HG03066 (cell line): ENCODE measurements around the gene SLC35F3.

Experiments used
- ATAC-seq: cut with Tn5 transposase; IDR thresholded peaks from one replicate; pipeline ENCODE4 v1.9.1; 2021; ENCODE audit warnings: low read depth; ENCODE audit not compliant: unreplicated experiment

The SLC35F3 gene

DNA sequence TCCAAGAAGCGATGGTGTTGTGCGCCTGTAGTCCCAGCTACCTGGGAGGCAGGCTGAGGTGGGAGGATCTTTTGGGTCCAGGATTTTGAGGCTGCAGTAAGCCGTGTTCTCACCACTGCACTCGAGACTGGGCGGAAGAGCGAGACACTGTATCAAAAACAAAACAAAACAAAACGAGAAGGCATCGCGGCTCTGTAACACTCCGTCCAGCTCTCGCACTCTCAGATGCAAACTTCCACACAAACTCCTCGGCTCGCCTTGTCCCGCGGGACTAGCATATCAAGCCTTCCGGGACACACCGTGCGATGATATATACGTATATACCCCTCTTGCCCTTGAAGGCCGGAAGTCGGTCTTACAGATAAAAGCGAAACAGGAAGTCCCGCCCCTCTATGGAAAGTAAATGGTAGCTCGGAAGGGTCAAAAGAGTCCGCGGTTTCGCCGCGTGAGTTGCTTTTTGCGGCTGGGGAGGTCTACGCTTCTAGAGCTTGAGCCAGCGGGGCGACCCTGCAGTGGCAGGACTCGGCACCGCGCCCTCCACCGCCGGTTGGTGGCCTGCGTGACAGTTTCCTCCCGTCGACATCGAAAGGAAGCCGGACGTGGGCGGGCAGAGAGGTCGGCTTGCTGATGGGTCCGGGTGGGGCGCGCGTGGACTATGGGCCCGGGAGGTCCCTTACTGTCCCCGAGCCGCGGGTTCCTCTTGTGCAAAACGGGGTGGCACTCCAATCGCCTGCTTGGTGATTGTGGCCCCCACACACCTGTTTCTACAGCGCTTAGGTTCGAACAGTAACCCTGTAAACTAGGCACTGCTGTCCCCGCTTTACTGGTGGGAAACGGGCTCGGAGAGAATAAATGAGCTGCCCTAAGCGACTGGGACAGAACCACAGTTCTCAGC, 468.8 kb downstream of the SLC35F3 start, which contains the start of gene COA6:
TSS of gene COA6 (plus strand) at position 393 of the 895 bp plus-strand sequence. CDS start at position 404, 11 bp downstream.
- peak; percentile 95 for ATAC-seq

DNA sequence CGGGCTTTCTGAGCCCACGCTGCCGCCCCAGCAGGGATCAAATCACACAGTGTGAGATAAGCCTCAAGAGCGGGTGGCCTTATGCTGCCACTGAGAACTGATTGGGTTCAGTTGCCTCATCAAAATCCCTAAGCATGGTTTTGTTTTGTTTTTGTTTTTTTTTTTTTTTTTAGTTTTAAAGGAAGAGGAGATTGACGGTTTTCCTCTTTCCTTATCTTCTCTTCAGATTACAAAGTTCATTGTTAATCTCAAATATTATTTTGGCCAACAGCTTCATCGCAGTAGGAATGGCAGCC, 469.4 kb downstream of the SLC35F3 start:
- peak; percentile 15 for ATAC-seq
